NCI-H510A treated with DMSO at 0.1 percent for 48 hours (cell line): Measurements from ENCODE around the gene ANKRD31.
"Not testable (repeated sequence)": the region's sequence is repeated elsewhere in the genome, so short reads cannot be mapped to it uniquely, and the experiment has no call there.

Experiments used
- DNase-seq: peaks from one replicate; lab custom pipeline; 2025; lab: John Stamatoyannopoulos, UW

The ANKRD31 gene

DNA sequence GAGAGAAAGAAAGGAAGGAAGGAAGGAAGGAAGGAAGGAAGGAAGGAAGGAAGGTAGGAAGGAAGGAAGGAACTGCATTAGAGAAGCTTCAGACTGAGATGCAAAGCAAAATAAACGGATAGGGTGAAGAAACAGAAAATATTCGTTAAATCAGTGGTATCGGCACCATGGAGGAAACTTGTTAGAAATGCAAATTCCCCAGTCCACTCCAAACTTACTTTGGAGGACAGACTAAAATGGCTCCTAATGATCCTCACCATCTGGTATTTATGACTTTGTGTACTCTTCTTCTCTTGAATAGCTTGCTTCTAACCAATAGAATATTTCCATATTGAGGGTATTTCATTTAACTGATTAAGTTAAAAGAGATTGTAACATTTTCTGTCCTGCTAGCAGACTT, 96.4 kb downstream of the ANKRD31 start:
- no peak for DNase-seq

GRCh38 chr5:75138689-75139088, 98.0 kb downstream of the ANKRD31 start:
- DNase-seq, result no peak

GRCh38 chr5:75130818-75131349, 105.8 kb downstream of the ANKRD31 start:
- no peak for DNase-seq

- DNase-seq, result no peak
Observed at GRCh38 chr5:75116856-75117255, 119.8 kb downstream of the ANKRD31 start.

- DNase-seq, result not testable (repeated sequence)
Observed at GRCh38 chr5:75114311-75114710, 122.4 kb downstream of the ANKRD31 start.

DNA sequence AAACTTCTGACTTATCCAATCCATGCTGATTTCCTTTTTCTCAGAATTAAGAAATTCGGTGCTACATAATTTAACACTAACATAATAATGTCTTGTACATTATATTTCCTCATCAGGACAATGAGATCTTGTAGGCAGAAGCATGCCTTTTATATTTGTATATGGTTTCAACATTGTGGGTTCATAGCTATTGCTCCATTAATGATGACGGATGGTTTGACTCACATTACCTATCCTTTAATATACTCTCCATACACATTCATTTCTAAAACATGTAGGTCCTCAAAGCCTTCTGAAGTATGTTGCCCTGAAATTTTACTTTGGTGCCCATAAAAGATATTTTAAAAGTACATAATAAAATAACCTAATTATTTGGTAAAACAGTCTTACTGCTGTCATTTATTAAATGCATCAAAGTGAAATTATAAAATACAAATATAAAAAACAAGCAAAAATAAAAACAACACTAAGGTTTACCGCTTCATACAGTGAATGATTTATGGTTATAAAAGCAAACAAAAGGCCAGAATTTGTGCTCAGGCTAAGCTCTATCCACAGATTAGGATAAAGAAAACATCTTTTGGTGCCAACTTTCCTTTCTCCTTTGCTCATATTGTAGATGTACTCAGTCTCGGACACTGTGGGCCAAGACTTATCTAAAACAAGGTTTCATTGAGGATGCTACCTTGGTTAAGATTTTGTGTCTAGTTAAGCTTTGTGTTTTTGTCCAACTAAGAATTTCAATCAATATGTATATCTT, 123.1 kb downstream of the ANKRD31 start:
- DNase-seq, result no peak

GRCh38 chr5:75108931-75109596, 127.6 kb downstream of the ANKRD31 start:
- no peak for DNase-seq

DNA sequence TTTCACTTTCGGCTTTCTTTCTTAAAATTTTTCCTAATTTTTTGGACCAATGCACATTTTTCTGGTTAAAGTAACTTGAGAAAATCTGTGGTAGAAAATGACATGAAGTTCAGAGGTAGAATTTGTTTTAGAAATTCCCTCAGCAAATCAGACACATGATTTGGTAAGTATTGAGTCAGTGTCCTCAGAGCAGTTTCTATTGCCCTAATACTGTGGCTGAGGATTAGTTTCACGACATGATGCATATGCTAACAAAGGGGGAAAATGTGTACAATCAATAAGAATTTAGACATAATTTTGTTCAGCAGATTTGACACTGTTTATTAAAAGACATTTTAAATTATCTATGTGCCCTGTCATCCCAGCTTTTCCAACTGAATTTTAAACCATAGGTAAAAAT, 128.2 kb downstream of the ANKRD31 start:
- no peak for DNase-seq

DNA sequence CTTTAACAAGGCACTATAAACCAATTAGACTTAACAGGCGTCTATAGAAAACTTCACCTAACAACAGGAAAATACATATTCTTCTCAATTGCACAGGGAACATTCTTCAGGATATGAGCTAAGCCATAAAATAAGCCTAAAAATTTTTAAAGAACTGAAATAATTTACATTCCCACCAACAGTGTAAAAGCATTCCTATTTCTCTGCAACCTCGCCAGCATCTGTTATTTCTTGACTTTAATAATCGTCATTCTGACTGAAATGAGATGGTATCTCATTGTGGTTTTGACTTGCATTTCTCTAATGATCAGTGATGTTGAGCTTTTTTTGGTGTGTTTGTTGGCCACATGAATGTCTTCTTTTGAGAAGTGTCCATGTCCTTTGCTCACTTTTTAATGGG, 140.7 kb downstream of the ANKRD31 start:
- DNase-seq, result not testable (repeated sequence)

DNA sequence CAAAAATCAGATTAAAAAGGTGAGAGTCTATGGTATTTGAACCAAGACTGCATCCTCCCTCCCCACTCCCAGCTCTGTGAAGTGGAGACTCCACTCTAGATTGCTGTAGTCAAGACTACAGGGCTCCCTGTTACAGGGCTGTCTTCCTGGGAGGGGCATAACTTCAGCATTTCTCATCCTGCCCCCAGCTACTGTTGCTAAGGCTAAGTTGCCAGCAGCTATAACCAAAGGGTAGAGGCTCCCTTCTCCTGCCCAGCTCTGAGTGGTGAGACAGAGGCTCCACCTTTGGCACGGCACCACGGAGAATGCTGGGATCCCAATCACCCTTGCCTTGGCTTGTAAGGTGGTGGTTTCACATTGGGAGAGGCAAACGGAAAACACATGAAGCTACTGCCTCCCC, 145.1 kb downstream of the ANKRD31 start:
- DNase-seq, result no peak

- no peak for DNase-seq
Observed at GRCh38 chr5:75089662-75090061, 147.0 kb downstream of the ANKRD31 start.

DNA sequence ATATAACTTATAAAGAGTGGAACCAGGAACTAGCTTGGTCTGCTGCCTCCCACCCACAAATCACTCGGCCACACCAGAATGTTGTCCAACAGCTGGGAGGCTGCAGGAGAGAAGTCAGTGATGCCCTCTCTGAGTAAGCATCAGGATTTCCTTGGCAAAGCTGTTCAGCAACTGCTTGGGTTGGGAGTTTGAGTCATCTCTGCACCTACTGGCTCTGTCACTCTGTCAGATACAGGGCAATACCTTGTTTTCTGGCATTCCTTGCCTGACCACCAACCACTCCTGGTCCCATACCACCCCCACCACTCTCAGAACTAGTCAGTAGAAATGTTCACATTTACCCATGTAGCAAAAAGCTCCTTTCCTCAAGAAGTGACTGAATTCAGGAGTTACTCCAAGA, 147.5 kb downstream of the ANKRD31 start:
- no peak for DNase-seq

DNA sequence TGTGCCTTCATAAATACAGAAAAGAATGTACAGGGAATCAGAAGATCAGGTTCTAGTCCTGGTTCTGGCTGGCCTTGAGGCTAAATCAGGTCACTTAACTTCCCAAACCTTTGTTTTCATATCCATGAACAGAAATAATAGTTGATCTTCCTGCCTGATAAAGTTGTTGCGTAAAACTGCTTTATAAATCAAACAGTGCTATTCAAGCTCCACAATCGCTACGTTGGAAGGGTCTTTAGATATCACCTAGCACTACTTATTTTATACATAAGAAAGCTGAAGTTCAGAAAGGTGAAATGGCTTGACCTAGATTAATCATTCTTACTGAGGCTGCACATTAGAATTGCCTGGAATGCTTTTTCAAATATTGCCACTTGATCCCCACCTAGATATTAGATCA, 148.0 kb downstream of the ANKRD31 start:
- no peak for DNase-seq

DNA sequence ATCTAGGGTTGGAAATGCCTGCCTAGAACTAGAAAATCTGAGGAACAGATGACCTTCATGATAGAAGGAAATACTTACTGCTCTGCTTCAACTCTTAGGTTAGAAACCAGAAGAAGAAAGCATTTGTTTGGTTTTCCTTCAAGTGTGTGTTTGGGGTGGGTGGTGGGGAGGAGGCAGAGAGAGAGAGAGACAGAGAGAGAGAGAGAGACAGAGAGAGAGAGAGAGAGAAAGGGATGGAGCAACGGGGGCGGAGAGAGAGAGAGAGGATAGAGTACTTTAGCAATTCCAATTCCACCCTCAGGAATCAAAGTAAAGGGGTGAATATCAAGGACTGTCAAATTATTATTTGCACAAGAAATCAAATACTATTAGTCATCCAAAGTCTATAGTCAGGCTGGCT, 155.2 kb downstream of the ANKRD31 start:
- no peak for DNase-seq

- not testable (repeated sequence) for DNase-seq
Observed at GRCh38 chr5:75079346-75079745, 157.3 kb downstream of the ANKRD31 start.

GRCh38 chr5:75078027-75078426, 158.7 kb downstream of the ANKRD31 start:
- no peak for DNase-seq

DNA sequence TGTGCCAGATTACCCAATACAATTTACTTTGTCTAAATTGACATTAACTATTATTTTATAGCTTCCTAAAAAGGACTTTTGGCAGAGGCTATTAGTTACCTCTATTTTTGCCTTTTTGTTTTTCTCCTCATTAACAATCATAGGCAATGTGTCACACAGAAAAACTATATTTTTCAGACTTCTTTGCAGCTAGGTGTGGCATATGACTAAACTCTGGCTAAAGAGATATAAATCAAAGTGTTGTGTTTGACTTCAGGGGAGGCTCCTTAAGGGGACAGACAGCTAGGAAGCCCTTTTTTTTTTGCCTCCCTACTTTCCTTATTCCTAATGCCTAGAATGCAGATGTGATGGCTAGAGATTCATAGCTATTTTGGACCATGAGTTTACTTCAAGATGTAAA, 164.6 kb downstream of the ANKRD31 start:
- no peak for DNase-seq

DNA sequence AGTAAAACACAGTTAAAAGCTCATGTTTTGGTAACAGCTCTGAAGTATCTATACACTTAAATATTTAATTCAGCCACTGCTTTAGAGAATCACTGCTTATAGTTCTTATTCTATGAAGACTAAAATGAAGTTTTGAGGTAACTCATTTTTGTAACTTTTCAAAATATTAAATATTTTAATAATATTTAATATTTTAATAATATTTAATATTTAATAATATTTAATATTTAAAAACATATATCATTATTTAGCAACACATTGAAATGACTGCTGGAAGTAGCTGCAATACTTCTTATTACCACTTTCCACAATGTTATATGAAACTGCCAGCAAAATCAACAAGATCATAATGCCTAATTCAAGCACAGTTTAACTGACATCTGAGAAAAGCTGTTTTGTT, 165.6 kb downstream of the ANKRD31 start:
- DNase-seq, result no peak

- DNase-seq, result no peak
Observed at GRCh38 chr5:75067434-75067833, 169.2 kb downstream of the ANKRD31 start.

- no peak for DNase-seq
Observed at GRCh38 chr5:75062925-75063531, 173.7 kb downstream of the ANKRD31 start.

DNA sequence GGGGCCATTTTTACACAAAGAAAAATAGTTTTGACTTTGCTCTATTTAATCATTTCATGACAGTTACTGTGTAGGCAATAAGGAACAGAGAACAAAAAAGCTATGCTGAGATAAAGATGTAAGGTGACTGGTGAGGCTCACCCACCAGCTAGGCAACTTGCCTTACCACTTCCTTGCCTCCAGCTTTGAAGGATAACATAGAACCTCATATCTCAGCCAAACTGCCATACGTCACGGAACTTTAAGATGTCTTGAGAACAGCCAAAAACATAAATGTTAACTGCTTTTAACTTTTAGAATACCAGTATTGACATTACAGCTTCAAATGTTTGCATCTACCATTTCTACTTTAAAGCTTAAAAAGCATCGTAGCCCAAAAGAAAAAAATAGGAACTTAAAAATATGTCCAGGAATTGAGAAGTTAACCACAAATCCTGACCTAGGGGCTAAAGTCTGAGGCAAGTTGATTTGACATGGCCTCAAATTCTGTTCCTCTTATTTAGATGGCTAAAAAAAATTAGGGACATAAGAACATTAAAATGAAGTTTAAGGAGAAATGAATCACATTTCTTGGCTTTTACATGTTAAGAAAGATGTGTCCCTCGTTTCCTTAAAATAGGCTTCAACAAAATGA, 176.6 kb downstream of the ANKRD31 start:
- no peak for DNase-seq

GRCh38 chr5:75058986-75059535, 177.6 kb downstream of the ANKRD31 start:
- DNase-seq, result no peak
